GM10248 (cell line): ENCODE data around the gene SYTL5.

Source experiments
- CTCF ChIA-PET: fragments of 300-600 bp; sonication (Branson Sonifier 250); formaldehyde crosslinking; extraction: SDS; loops from one replicate; lab custom pipeline; 2021; ENCODE audit warnings: antibody characterized with exemption; lab: Yijun Ruan, JAX
- POLR2A ChIA-PET: fragments of 350-650 bp; sonication (Branson Sonifier 250); formaldehyde crosslinking; extraction: SDS; loops from one replicate; lab custom pipeline; 2020; ENCODE audit warnings: antibody characterized with exemption; lab: Yijun Ruan, JAX
- DNase-seq: peaks from one replicate; pipeline ENCODE4 v3.0.0; 2012; ENCODE audit errors: extremely low spot score
- TF ChIP-seq, protein P1 (sequence below): IDR thresholded peaks from 2 replicates; pipeline ENCODE4 v1.5.1; 2012; ENCODE audit warnings: mild to moderate bottlenecking, low read depth; ENCODE audit errors: extremely low read depth, missing control alignments, control extremely low read depth

The SYTL5 gene

GRCh38 chrX:38060331-38060878 is 54.1 kb downstream of the SYTL5 start:
- no peak for DNase-seq
- TF ChIP-seq, protein P1, sequence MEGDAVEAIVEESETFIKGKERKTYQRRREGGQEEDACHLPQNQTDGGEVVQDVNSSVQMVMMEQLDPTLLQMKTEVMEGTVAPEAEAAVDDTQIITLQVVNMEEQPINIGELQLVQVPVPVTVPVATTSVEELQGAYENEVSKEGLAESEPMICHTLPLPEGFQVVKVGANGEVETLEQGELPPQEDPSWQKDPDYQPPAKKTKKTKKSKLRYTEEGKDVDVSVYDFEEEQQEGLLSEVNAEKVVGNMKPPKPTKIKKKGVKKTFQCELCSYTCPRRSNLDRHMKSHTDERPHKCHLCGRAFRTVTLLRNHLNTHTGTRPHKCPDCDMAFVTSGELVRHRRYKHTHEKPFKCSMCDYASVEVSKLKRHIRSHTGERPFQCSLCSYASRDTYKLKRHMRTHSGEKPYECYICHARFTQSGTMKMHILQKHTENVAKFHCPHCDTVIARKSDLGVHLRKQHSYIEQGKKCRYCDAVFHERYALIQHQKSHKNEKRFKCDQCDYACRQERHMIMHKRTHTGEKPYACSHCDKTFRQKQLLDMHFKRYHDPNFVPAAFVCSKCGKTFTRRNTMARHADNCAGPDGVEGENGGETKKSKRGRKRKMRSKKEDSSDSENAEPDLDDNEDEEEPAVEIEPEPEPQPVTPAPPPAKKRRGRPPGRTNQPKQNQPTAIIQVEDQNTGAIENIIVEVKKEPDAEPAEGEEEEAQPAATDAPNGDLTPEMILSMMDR = no peak
- ChIA-PET CTCF (no interaction called here), POLR2A (no interaction called here)

DNA sequence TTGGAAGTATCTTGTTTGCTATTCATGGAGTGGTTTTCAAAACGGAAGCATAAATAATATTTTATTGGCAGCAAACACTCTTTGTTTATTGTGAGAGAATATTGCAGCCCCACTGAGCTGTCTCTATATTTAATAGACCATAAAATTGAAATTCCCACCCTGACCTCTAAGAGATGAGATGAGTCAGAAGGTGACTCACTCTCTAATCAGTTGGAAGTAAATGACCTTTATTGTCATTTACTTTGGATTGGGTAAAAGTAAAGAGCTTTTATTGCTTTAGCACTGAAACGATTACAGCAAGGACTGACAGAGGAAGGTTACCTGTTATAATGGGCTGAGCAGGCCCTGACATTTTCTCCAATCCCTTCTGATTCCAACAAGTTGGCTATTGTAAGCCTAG is 55.0 kb downstream of the SYTL5 start:
- ChIA-PET CTCF (no interaction called here), POLR2A (no interaction called here)
- DNase-seq = no peak
- TF ChIP-seq, protein P1 = no peak

DNA sequence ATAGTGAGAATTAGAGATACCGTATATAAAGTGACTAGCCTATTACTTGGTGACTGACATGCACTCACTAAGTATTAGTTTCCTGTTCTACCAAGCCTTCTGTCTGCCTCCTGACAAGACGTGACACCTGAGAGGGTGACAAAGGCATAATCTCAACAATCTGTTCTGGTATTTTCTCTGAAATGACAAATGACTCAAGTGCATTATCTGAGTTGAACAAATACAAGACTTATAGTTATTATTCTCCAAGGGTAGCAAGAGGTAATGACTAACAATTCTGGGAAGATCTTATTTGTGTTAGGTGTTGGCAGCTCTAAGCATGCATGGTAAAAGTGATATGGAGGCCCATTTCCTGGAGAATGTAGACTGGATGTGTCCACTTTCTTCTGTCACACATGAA is 60.6 kb downstream of the SYTL5 start:
- ChIA-PET POLR2A (no interaction called here), CTCF (no interaction called here)
- TF ChIP-seq, protein P1 = no peak
- DNase-seq = no peak

DNA sequence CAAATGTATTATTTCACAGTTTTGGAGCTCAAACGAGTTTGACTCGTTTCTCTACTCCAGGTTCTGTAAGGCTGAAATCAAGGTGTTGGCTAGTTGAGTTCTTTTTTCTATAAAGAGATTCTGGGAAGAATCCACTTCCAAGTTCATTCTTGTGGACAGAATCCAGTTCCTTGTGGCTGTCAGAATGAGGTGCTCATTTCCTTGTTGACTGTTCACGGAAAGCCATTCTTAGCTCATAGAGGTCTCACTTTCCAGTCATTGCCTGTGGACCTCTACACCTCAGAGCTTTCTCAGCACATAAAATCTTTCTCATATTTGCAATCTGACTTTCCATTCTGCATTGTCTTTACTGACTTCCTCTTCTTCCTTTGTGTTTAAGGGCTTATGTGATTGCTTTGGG is 62.9 kb downstream of the SYTL5 start:
- ChIA-PET POLR2A (no interaction called here), CTCF (no interaction called here)
- TF ChIP-seq, protein P1 = no peak
- no peak for DNase-seq

DNA sequence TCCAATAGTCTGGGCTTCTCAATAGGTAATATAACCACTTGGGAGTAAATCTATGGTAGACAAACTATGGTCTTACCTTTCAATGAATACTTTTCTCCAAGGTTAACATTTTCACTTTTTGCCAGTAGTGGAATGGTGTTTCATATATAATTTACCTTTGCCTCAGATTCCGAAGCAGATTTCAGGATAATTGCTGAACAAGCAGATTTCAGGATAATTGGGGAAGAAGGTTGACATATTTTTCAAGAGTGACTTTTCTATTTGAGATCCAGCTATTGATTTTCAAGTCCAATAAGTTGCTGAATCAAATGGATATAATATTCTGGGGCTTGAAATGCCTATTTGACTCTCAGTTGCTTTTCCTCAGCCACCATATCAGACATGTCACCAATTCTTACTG is 63.6 kb downstream of the SYTL5 start:
- CTCF ChIA-PET = no interaction called here
- DNase-seq = no peak
- TF ChIP-seq, protein P1 = no peak
- POLR2A ChIA-PET = no interaction called here

GRCh38 chrX:38079463-38079862 is 73.1 kb downstream of the SYTL5 start:
- TF ChIP-seq, protein P1 = no peak
- CTCF ChIA-PET = interaction anchor here (1.4 kb wide), 1 partner anchor 12 kb away, joined by 3 read pairs; no protein-coding TSS in a partner anchor
- POLR2A ChIA-PET = interaction anchor here (0.6 kb wide), 1 partner anchor 68 kb away, joined by 3 read pairs; no protein-coding TSS in a partner anchor

GRCh38 chrX:38080808-38081207 is 74.5 kb downstream of the SYTL5 start:
- no peak for DNase-seq
- TF ChIP-seq, protein P1 = no peak
- POLR2A ChIA-PET = no interaction called here
- CTCF ChIA-PET = no interaction called here

More at GRCh38 chrX:38079463-38079862, 73.1 kb downstream of the SYTL5 start:
- no peak for DNase-seq
